Adrenal gland (tissue), 5 donors: ENCODE data around the gene ZNF469.

Experiments used
- POLR2A ChIP-seq, 2 donors: fragments of 450-650 bp; IDR thresholded peaks; one replicate each; pipeline ENCODE4 v1.6.1; 2017; ENCODE audit warnings: antibody characterized with exemption in 2 of 2, mild to moderate bottlenecking in 2 of 2, moderate library complexity in 1 of 2
- TF ChIP-seq, protein P1 (sequence below), 6 experiments: fragments of 450-650 bp in 4 of 6; fragments of 200-600 bp in 2 of 6; sonication (generic) in 1 of 6; IDR thresholded peaks; 1 replicate in 5 of 6; 2 replicates in 1 of 6; pipeline versions ENCODE4 v1.5.1 to v1.8.0; 2016 to 2021; ENCODE audit warnings: antibody characterized with exemption in 6 of 6, mild to moderate bottlenecking in 2 of 6, moderate library complexity in 1 of 6
- donor health status: DM: no; HTN: no; CAD: no.

DNA sequence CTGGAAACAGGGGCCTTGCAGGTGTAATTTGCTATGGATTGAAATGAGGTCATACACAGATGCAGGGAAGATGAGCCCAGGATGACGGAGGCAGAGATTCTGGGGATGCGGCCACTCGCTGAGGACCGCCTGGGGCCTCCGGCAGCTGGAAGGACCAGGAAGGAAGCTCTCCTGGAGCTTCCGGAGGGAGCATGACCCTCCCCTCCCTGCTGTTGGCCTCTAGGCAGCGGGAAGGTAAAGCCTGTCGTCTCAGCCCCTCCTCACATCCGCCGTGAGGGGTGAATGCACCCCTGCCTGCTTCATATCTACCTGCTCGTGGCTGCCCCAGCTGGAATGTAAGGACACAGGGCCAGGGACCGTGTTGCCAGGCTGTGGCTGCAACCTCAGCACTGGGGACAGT lies 29.1 kb upstream of the ZNF469 start:
- TF ChIP-seq, protein P1, sequence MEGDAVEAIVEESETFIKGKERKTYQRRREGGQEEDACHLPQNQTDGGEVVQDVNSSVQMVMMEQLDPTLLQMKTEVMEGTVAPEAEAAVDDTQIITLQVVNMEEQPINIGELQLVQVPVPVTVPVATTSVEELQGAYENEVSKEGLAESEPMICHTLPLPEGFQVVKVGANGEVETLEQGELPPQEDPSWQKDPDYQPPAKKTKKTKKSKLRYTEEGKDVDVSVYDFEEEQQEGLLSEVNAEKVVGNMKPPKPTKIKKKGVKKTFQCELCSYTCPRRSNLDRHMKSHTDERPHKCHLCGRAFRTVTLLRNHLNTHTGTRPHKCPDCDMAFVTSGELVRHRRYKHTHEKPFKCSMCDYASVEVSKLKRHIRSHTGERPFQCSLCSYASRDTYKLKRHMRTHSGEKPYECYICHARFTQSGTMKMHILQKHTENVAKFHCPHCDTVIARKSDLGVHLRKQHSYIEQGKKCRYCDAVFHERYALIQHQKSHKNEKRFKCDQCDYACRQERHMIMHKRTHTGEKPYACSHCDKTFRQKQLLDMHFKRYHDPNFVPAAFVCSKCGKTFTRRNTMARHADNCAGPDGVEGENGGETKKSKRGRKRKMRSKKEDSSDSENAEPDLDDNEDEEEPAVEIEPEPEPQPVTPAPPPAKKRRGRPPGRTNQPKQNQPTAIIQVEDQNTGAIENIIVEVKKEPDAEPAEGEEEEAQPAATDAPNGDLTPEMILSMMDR (IDR thresholded peaks at IDR 0.05): no peak
- TF ChIP-seq POLR2A (IDR thresholded peaks at IDR 0.05): no peak
